ENCODE results near the gene MLEC. TPM values are rescaled to one million over a fixed set of nuclear protein-coding genes. Genes with fewer than 3 reads are reported as not detected.
"Not testable (repeated sequence)": the region's sequence is repeated elsewhere in the genome, so short reads cannot be mapped to it uniquely, and the experiment has no call there.

The MLEC gene
- total RNA-seq, 1 experiment from 2014 or later = 88.3 TPM

- H3K27ac ChIP-seq (ENCODE audit: low read length) = peak overlapping the region; percentile 75
- H4K20me1 ChIP-seq (ENCODE audit: insufficient read depth, low read depth, low read length) = no peaks in the 10 kb centered on the region
- no peaks in the 10 kb centered on the region for H3K9me2 ChIP-seq (replicated peaks; ENCODE audit: insufficient read depth, low read length)
- H3K36me3 ChIP-seq (ENCODE audit: insufficient read depth, low read length) = no peaks in the 10 kb centered on the region
- H3K79me2 ChIP-seq (ENCODE audit: low read length) = no peaks in the 10 kb centered on the region
- H3K4me1 ChIP-seq (ENCODE audit: low read length) = peaks cover 34% of the 10 kb centered on the region
- no peaks in the 10 kb centered on the region for H3K9me3 ChIP-seq (ENCODE audit: low read length)
- H3K9ac ChIP-seq (ENCODE audit: low read length) = peak overlapping the region; percentile 58
- DNase-seq = peak; percentile 70
- H3K4me3 ChIP-seq (ENCODE audit: low read length) = peak overlapping the region; percentile 57
- no peaks in the 10 kb centered on the region for H3K27me3 ChIP-seq (ENCODE audit: low read length)
- H3K4me2 ChIP-seq (ENCODE audit: low read depth, low read length, poor library complexity, severe bottlenecking) = peak overlapping the region; percentile 68
- H2AFZ ChIP-seq (ENCODE audit: low read length) = peak overlapping the region; percentile 73; the same call in 1 of the 2 replicates
Measured at GRCh38 chr12:120668868-120669840, 17.8 kb upstream of the MLEC start.

- not testable (repeated sequence) for H3K27me3 ChIP-seq (ENCODE audit: low read length); H3K9me3 ChIP-seq (ENCODE audit: low read length); H3K9me2 ChIP-seq (replicated peaks; ENCODE audit: insufficient read depth, low read length); H4K20me1 ChIP-seq (ENCODE audit: insufficient read depth, low read depth, low read length); H3K79me2 ChIP-seq (ENCODE audit: low read length); H2AFZ ChIP-seq (ENCODE audit: low read length); H3K36me3 ChIP-seq (ENCODE audit: insufficient read depth, low read length); DNase-seq; H3K4me3 ChIP-seq (ENCODE audit: low read length)
- peak overlapping the region; percentile 68 for H3K4me2 ChIP-seq (ENCODE audit: low read depth, low read length, poor library complexity, severe bottlenecking)
- peaks cover 41% of the 10 kb centered on the region for H3K4me1 ChIP-seq (ENCODE audit: low read length)
- H3K27ac ChIP-seq (ENCODE audit: low read length) = peak overlapping the region; percentile 75; the same call in 1 of the 2 replicates
- H3K9ac ChIP-seq (ENCODE audit: low read length) = peak overlapping the region; percentile 58
Measured at GRCh38 chr12:120670237-120670636, 16.7 kb upstream of the MLEC start.

GRCh38 chr12:120670667-120671066 lies 16.3 kb upstream of the MLEC start:
- no peaks in the 10 kb centered on the region for H3K9me2 ChIP-seq (replicated peaks; ENCODE audit: insufficient read depth, low read length)
- no peaks in the 10 kb centered on the region for H3K9me3 ChIP-seq (ENCODE audit: low read length)
- H3K4me1 ChIP-seq (ENCODE audit: low read length) = peaks cover 41% of the 10 kb centered on the region
- no peak overlapping the region for H3K9ac ChIP-seq (ENCODE audit: low read length)
- no peak for DNase-seq
- no peaks in the 10 kb centered on the region for H3K79me2 ChIP-seq (ENCODE audit: low read length)
- no peaks in the 10 kb centered on the region for H3K27me3 ChIP-seq (ENCODE audit: low read length)
- no peak overlapping the region for H3K4me2 ChIP-seq (ENCODE audit: low read depth, low read length, poor library complexity, severe bottlenecking)
- H3K27ac ChIP-seq (ENCODE audit: low read length) = no peak overlapping the region
- no peaks in the 10 kb centered on the region for H3K36me3 ChIP-seq (ENCODE audit: insufficient read depth, low read length)
- no peaks in the 10 kb centered on the region for H4K20me1 ChIP-seq (ENCODE audit: insufficient read depth, low read depth, low read length)
- H3K4me3 ChIP-seq (ENCODE audit: low read length) = no peak overlapping the region
- H2AFZ ChIP-seq (ENCODE audit: low read length) = no peak overlapping the region; the same call in 1 of the 2 replicates

DNA sequence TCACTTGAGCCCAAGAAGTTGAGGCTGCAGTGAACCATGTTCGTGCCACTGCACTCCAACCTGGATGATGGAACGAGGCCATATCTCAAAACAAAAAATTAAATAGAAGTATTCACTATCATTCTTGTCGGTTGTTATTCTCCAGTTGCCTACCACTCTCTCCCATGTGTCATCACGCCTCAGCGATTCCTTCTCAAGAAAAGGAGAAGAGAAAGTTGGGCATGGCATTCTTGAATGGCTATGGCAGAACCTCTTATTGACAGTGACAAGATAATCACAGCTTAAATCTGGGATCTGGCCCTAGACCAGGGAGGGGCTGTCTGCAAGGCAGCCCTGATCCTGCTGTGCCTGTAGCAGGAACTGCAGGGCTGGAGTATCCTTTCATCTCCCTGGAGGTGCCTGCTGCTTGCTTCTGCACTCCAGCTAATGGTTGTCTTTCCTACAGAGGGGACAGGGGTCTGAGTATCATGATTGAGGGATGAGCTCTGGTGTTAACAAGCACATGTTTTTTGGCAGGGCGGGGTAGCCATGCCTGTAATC lies 12.8 kb upstream of the MLEC start:
- Histone ChIP-seq H3K27me3 (ENCODE audit: low read length) (no peaks in the 10 kb centered on the region), H3K27ac (ENCODE audit: low read length) (no peak overlapping the region), H3K4me1 (ENCODE audit: low read length) (peaks cover 44% of the 10 kb centered on the region), H4K20me1 (ENCODE audit: insufficient read depth, low read depth, low read length) (no peaks in the 10 kb centered on the region), H3K9ac (ENCODE audit: low read length) (no peak overlapping the region), H3K79me2 (ENCODE audit: low read length) (no peaks in the 10 kb centered on the region), H2AFZ (ENCODE audit: low read length) (no peak overlapping the region), H3K4me3 (ENCODE audit: low read length) (no peak overlapping the region), H3K4me2 (ENCODE audit: low read depth, low read length, poor library complexity, severe bottlenecking) (peak overlapping the region; percentile 22), H3K36me3 (ENCODE audit: insufficient read depth, low read length) (no peaks in the 10 kb centered on the region), H3K9me2 (replicated peaks; ENCODE audit: insufficient read depth, low read length) (no peaks in the 10 kb centered on the region), H3K9me3 (ENCODE audit: low read length) (no peaks in the 10 kb centered on the region)
- DNase-seq = peak; percentile 79

DNA sequence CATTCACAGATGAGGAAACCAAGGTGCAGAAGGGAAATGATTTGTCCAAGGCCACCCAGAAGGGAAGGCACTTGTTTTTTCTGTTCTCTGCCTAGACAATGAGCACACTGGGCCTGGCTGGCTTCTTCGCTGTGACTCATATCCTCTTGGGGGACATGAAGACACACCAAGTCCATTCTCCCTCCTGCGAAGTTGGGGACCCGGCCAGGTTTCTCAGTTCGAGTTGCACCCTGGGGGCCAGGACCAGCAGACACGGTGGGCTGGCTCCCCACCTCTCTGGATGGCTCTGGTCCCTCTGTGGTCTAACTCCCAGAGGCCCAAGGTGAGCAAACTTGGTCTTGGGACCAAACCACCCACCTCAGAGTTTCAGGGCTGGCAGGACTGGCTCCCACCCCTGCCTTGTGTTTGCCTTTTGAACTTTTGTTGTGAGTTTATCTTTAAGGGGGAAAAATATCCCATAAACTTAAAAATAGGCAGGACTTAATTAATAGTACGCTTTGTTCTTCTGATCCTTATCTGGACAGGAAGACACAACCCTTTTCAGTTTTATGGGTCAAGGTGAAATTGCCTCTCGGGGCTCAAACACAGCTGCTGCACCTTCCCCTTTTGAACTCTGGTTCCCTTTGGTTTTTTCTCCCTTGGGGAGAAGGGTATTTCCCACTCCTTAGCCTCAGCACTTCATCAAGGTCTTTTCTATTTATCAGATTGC lies 9.0 kb upstream of the MLEC start:
- Histone ChIP-seq H3K9ac (ENCODE audit: low read length) (peak overlapping the region; percentile 44; the same call in 1 of the 2 replicates), H2AFZ (ENCODE audit: low read length) (peak overlapping the region; percentile 26; the same call in 1 of the 2 replicates), H3K36me3 (ENCODE audit: insufficient read depth, low read length) (no peaks in the 10 kb centered on the region), H3K27me3 (ENCODE audit: low read length) (no peaks in the 10 kb centered on the region), H3K79me2 (ENCODE audit: low read length) (no peaks in the 10 kb centered on the region), H3K4me3 (ENCODE audit: low read length) (no peak overlapping the region; the same call in 1 of the 2 replicates), H3K27ac (ENCODE audit: low read length) (peak overlapping the region; percentile 58; the same call in 1 of the 2 replicates), H3K9me3 (ENCODE audit: low read length) (no peaks in the 10 kb centered on the region), H3K9me2 (replicated peaks; ENCODE audit: insufficient read depth, low read length) (no peaks in the 10 kb centered on the region), H4K20me1 (ENCODE audit: insufficient read depth, low read depth, low read length) (no peaks in the 10 kb centered on the region), H3K4me1 (ENCODE audit: low read length) (peaks cover 29% of the 10 kb centered on the region), H3K4me2 (ENCODE audit: low read depth, low read length, poor library complexity, severe bottlenecking) (peak overlapping the region; percentile 49)
- peak; percentile 59 for DNase-seq

DNA sequence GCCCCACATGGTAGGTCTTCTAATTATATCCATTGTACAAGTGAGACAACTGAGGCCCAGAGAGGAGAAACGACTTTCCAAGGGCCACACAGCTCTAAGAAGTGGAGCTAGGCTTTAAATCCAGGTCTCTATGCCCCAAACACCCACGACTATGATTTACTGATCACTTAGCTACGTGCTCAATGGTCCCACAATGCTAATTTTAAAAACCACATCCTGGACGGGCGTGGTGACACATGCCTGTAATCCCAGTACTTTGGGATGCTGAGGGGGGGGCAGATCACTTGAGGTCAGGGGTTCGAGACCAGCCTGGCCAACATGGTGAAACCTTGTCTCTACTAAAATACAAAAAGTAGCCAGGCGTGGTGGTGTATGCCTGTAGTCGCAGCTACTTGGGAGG lies 8.4 kb upstream of the MLEC start:
- Histone ChIP-seq H3K4me1 (ENCODE audit: low read length) (peaks cover 31% of the 10 kb centered on the region), H2AFZ (ENCODE audit: low read length) (0 out of 2 replicates have a peak overlapping the region, but pooled peaks have one; percentile 26), H3K9ac (ENCODE audit: low read length) (0 out of 2 replicates have a peak overlapping the region, but pooled peaks have one; percentile 44), H3K36me3 (ENCODE audit: insufficient read depth, low read length) (no peaks in the 10 kb centered on the region), H3K4me3 (ENCODE audit: low read length) (no peak overlapping the region), H3K4me2 (ENCODE audit: low read depth, low read length, poor library complexity, severe bottlenecking) (peak overlapping the region; percentile 49), H3K79me2 (ENCODE audit: low read length) (no peaks in the 10 kb centered on the region), H3K27ac (ENCODE audit: low read length) (peak overlapping the region; percentile 58; the same call in 1 of the 2 replicates), H3K9me3 (ENCODE audit: low read length) (no peaks in the 10 kb centered on the region), H3K9me2 (replicated peaks; ENCODE audit: insufficient read depth, low read length) (no peaks in the 10 kb centered on the region), H4K20me1 (ENCODE audit: insufficient read depth, low read depth, low read length) (no peaks in the 10 kb centered on the region), H3K27me3 (ENCODE audit: low read length) (no peaks in the 10 kb centered on the region)
- no peak for DNase-seq

GRCh38 chr12:120680165-120680738 lies 6.7 kb upstream of the MLEC start:
- Histone ChIP-seq H3K79me2 (ENCODE audit: low read length) (no peaks in the 10 kb centered on the region), H4K20me1 (ENCODE audit: insufficient read depth, low read depth, low read length) (no peaks in the 10 kb centered on the region), H3K9me3 (ENCODE audit: low read length) (no peaks in the 10 kb centered on the region), H3K4me1 (ENCODE audit: low read length) (peaks cover 27% of the 10 kb centered on the region), H3K9me2 (replicated peaks; ENCODE audit: insufficient read depth, low read length) (no peaks in the 10 kb centered on the region), H3K27me3 (ENCODE audit: low read length) (no peaks in the 10 kb centered on the region), H3K4me3 (ENCODE audit: low read length) (no peak overlapping the region), H3K36me3 (ENCODE audit: insufficient read depth, low read length) (no peaks in the 10 kb centered on the region), H3K4me2 (ENCODE audit: low read depth, low read length, poor library complexity, severe bottlenecking) (no peak overlapping the region), H3K27ac (ENCODE audit: low read length) (no peak overlapping the region), H2AFZ (ENCODE audit: low read length) (no peak overlapping the region), H3K9ac (ENCODE audit: low read length) (no peak overlapping the region)
- no peak for DNase-seq

All from Karpas-422 (cell line).